RWPE1 (cell line): Measurements from ENCODE around the gene INHBC.

Experiments
- CTCF ChIA-PET: fragments of 350-600 bp; sonication (Branson Sonifier 250); formaldehyde crosslinking; extraction: SDS; loops from one replicate; lab custom pipeline; 2021; lab: Yijun Ruan, JAX
- POLR2A ChIA-PET: fragments of 400-600 bp; formaldehyde crosslinking; extraction: SDS; loops from one replicate; lab custom pipeline; 2020; ENCODE audit warnings: antibody characterized with exemption; ENCODE audit not compliant: low non-redundant PET; lab: Yijun Ruan, JAX
- DNase-seq: peaks from one replicate; pipeline ENCODE4 v3.0.0; 2012; ENCODE audit warnings: low spot score
- H3K27ac ChIP-seq: fragments of 450-650 bp; 2 replicates; pipeline ENCODE4 v1.5.1; 2017
- TF ChIP-seq, protein P1 (sequence below): fragments of 450-650 bp; conservative IDR thresholded peaks from 2 replicates; pipeline ENCODE4 v1.5.1; 2017; ENCODE audit warnings: low read depth, mild to moderate bottlenecking

Gene INHBC

DNA sequence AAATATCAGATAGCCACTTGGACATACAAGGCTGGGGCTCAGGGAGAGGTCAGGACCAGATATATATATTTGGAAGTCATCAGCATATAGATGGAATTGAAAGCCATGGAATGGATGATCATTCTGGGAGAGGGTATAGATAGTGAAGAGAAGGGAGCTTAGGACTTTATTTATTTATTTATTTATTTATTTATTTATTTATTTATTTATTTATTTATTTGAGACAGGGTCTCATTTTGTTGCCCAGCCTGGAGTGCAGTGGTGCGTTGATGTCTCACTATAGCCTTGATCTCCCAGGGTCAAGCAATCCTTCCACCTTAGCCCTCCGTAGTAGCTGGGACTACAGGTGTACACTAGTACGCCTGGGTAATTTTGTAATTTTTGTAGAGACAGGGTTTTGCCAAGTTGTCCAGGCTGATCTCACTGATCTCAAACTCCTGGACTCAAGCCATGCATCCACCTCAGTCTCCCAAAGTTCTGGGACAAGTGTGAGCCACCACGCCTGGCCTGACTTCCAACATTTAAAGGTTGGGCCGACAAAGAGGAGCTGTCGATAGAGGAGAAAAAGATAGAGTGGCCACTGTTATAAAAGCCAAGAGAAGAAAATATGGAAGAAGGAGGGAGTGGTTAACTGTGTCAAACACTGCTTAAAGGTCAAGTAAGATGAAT, 11.8 kb downstream of the INHBC start:
- no peak overlapping the region for H3K27ac ChIP-seq
- ChIA-PET POLR2A (no interaction called here), CTCF (interaction anchor here (0.6 to 0.7 kb wide), 2 partner anchors 174 to 1130 kb away, joined by 3 read pairs; no protein-coding TSS in a partner anchor)
- no peak for DNase-seq
- TF ChIP-seq, protein P1, sequence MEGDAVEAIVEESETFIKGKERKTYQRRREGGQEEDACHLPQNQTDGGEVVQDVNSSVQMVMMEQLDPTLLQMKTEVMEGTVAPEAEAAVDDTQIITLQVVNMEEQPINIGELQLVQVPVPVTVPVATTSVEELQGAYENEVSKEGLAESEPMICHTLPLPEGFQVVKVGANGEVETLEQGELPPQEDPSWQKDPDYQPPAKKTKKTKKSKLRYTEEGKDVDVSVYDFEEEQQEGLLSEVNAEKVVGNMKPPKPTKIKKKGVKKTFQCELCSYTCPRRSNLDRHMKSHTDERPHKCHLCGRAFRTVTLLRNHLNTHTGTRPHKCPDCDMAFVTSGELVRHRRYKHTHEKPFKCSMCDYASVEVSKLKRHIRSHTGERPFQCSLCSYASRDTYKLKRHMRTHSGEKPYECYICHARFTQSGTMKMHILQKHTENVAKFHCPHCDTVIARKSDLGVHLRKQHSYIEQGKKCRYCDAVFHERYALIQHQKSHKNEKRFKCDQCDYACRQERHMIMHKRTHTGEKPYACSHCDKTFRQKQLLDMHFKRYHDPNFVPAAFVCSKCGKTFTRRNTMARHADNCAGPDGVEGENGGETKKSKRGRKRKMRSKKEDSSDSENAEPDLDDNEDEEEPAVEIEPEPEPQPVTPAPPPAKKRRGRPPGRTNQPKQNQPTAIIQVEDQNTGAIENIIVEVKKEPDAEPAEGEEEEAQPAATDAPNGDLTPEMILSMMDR, result no peak

DNA sequence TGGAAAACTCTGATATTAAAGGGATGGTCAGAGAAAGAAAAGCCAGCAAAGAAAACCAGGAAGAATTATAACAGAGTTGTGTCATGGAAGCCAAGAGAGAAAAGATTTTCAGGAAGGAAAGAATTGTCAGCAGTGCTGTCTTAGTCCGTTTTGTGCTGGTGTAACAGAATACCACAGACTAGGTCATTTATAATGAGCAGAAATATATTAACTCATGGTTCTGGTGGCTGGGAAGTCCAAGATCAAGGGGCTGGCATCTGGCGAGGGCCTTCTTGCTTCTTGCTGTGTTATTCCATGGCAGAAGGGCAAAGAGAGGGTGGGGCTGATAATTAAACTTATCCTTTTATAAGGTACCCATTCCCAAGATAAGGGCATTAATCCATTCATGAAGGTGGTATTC, 14.1 kb downstream of the INHBC start:
- H3K27ac ChIP-seq, result no peak overlapping the region
- ChIA-PET CTCF (interaction anchor here (0.6 to 1.2 kb wide), 5 partner anchors 9 to 277 kb away, joined by 3 to 6 read pairs (median 4); no protein-coding TSS in a partner anchor), POLR2A (no interaction called here)
- TF ChIP-seq, protein P1, result no peak
- DNase-seq, result no peak

DNA sequence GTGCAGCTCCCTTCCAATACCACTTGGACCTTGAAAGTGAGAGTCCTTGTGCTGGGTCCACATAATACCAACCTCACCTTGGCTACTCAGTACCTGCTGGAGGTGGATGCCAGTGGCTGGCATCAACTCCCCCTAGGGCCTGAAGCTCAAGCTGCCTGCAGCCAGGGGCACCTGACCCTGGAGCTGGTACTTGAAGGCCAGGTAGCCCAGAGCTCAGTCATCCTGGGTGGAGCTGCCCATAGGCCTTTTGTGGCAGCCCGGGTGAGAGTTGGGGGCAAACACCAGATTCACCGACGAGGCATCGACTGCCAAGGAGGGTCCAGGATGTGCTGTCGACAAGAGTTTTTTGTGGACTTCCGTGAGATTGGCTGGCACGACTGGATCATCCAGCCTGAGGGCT, 14.8 kb downstream of the INHBC start:
- ChIA-PET CTCF (interaction anchor here (0.6 kb wide), 1 partner anchor 209 kb away, joined by 3 read pairs; no protein-coding TSS in a partner anchor), POLR2A (no interaction called here)
- no peak for DNase-seq
- TF ChIP-seq, protein P1, result no peak
- H3K27ac ChIP-seq, result no peak overlapping the region

DNA sequence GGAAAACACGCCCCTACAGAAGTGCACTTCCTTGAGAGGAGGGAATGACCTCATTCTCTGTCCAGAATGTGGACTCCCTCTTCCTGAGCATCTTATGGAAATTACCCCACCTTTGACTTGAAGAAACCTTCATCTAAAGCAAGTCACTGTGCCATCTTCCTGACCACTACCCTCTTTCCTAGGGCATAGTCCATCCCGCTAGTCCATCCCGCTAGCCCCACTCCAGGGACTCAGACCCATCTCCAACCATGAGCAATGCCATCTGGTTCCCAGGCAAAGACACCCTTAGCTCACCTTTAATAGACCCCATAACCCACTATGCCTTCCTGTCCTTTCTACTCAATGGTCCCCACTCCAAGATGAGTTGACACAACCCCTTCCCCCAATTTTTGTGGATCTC, 15.5 kb downstream of the INHBC start:
- CTCF ChIA-PET, result interaction anchor here (0.9 kb wide), 1 partner anchor 142 kb away, joined by 3 read pairs; no protein-coding TSS in a partner anchor
- POLR2A ChIA-PET, result no interaction called here
- DNase-seq, result no peak
- TF ChIP-seq, protein P1, result no peak
- no peak overlapping the region for H3K27ac ChIP-seq

DNA sequence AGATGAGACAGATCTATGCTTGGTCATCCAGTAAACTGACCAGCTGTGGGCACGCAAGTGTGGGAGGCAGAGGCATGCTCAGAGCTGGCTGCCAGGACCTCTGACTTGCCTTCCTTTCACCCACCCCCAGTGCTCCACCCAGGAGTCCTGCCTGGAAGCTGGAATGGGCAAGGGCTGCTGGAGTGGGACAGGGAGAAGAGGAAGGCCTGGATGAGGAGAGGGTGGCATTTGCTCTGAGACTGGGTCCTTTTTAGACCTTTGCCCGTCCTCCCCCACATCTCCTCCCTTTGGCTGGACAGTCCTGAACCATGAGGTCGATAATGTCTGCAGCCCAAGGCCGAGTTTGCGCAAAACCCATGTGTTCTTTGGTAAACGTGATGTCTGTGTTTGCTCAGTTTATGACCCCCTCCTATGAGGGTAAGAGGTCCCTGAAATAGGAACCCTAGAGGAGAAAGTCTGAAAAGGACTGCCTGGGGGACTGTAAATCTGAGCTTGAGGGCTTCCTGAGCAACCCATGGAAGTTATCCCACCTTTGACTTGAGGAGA, 16.7 kb downstream of the INHBC start:
- DNase-seq, result no peak
- TF ChIP-seq, protein P1, result no peak
- H3K27ac ChIP-seq, result no peak overlapping the region
- ChIA-PET CTCF (interaction anchor here (1.5 to 2.8 kb wide), 2 partner anchors 11 to 144 kb away, joined by 5 to 18 read pairs; no protein-coding TSS in a partner anchor), POLR2A (no interaction called here)

DNA sequence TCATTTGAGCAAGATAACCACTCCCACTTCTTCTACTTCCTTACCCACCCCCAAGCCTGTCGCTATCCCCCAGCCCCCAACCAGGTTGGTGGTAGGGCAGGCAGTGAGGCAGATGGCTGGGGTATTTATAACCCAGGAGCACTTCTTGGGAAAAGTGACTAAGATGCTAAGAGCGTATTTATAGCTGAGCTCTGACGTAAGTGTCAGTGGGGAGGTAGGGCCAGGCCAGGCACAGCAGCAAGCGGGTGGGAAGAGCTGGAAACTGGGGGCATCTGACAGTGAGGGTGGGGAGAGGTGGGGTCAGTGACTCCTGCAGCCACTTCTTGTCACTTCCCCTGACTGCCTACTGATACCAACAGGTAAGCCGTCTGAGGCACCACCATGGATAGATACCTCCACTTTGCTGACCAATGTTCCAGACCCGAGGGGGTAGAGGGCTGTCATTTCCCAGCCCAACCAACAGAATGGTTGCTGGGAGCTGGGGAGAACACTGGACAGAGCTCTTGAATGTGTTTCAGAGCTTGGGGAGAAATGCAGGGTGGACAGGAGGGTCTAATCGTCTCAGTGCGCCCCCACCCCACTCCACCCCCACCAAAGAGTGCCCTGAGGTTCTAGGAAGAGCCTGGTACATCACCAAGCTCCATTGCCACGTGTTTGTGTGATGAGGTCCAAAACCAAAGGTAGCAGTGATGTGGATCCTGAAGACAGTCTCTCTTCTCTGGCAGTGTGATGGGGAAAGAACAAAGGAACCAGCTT, 17.8 kb downstream of the INHBC start:
- no peak overlapping the region for H3K27ac ChIP-seq
- DNase-seq, result no peak
- TF ChIP-seq, protein P1, result no peak
- ChIA-PET CTCF (interaction anchor here (0.6 to 2.8 kb wide), 18 partner anchors 9 to 213 kb away, joined by 3 to 18 read pairs (median 4); partner anchors contain the start of genes ARHGAP9 and DCTN2), POLR2A (no interaction called here)
